ENCODE data around the gene CHN2.

DNA sequence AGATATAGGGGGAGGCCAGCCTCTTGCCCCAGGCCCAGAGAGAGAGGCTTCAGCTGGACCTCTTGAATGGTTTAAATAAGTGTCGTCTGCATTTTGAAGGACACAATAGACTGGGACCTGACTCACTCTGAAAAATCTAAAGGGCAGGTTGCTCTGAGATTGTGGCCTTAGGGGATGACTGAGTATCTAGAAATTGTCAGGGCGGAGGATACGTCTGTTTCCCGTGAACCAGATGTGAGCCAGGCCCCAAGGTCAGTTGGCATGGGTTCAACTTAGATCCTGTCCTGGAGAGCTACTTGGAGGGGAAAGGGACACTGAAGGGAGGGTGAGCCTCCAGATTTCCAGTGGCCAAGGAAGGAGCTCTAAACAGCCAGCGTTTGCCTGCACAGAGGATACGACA is 110.2 kb downstream of the CHN2 start:
- TF ChIP-seq, protein P1, sequence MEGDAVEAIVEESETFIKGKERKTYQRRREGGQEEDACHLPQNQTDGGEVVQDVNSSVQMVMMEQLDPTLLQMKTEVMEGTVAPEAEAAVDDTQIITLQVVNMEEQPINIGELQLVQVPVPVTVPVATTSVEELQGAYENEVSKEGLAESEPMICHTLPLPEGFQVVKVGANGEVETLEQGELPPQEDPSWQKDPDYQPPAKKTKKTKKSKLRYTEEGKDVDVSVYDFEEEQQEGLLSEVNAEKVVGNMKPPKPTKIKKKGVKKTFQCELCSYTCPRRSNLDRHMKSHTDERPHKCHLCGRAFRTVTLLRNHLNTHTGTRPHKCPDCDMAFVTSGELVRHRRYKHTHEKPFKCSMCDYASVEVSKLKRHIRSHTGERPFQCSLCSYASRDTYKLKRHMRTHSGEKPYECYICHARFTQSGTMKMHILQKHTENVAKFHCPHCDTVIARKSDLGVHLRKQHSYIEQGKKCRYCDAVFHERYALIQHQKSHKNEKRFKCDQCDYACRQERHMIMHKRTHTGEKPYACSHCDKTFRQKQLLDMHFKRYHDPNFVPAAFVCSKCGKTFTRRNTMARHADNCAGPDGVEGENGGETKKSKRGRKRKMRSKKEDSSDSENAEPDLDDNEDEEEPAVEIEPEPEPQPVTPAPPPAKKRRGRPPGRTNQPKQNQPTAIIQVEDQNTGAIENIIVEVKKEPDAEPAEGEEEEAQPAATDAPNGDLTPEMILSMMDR (IDR thresholded peaks at IDR 0.05): no peak
- no peak for TF ChIP-seq POLR2A (IDR thresholded peaks at IDR 0.05)
- no peak for TF ChIP-seq POLR2AphosphoS5 (IDR thresholded peaks at IDR 0.05)

Data from prostate gland (tissue), 2 donors.